WTC11 (cell line): ENCODE measurements around the gene CCL4. TPM values are rescaled to one million over a fixed set of nuclear protein-coding genes. Genes with fewer than 3 reads are reported as not detected.
"Not testable (repeated sequence)": the region's sequence is repeated elsewhere in the genome, so short reads cannot be mapped to it uniquely, and the experiment has no call there.

Experiments used
- ATAC-seq: fragments of 200-7000 bp; cut with Tn5 transposase; 2 replicates; pipeline ENCODE4 v1.10.0; 2021; ENCODE audit warnings: mild to moderate bottlenecking, moderate library complexity
- Bru-seq: library from RNA; stranded (reverse); fragments of 400-500 nt; gene quantifications from one replicate; lab custom pipeline; 2021; lab: Mats Ljungman, UMichigan
- CTCF ChIA-PET: fragments of 300-600 bp; sonication (Branson Sonifier 250); formaldehyde crosslinking; loops from one replicate; lab custom pipeline; 2021; ENCODE audit warnings: antibody characterized with exemption; lab: Charles Lee
- POLR2A ChIA-PET: fragments of 350-600 bp; sonication (Branson Sonifier 250); formaldehyde crosslinking; loops from one replicate; lab custom pipeline; 2021; ENCODE audit warnings: antibody characterized with exemption; lab: Charles Lee
- DNase-seq: peaks from one replicate; pipeline ENCODE4 v3.0.0; 2021; ENCODE audit warnings: low spot score
- H3K27ac Mint-ChIP-seq: 2 replicates; pipeline ENCODE4 v1.8.0; 2021; ENCODE audit warnings: mixed read lengths
- H3K27me3 Mint-ChIP-seq: 2 replicates; pipeline ENCODE4 v1.8.0; 2021; ENCODE audit warnings: low read depth, mild to moderate bottlenecking, moderate library complexity, mixed read lengths
- H3K36me3 Mint-ChIP-seq: 2 replicates; pipeline ENCODE4 v1.8.0; 2021; ENCODE audit warnings: mixed read lengths
- H3K4me1 Mint-ChIP-seq: 2 replicates; pipeline ENCODE4 v1.8.0; 2022; ENCODE audit warnings: mixed read lengths
- H3K4me3 Mint-ChIP-seq: 2 replicates; pipeline ENCODE4 v1.8.0; 2021; ENCODE audit warnings: mild to moderate bottlenecking, moderate library complexity, mixed read lengths
- H3K9me3 Mint-ChIP-seq: 2 replicates; pipeline ENCODE4 v1.8.0; 2021; ENCODE audit warnings: mixed read lengths
- CREB1 ChIP-seq: sonication (generic); formaldehyde crosslinking; IDR thresholded peaks from 2 replicates; pipeline ENCODE4 v1.8.0; 2023; ENCODE audit warnings: mild to moderate bottlenecking, missing genetic modification reagents
- EMX1 ChIP-seq: fragments of 250-450 bp; sonication (Bioruptor Pico); IDR thresholded peaks from 2 replicates; pipeline ENCODE4 v1.8.0; 2021; ENCODE audit warnings: mild to moderate bottlenecking
- GRHL2 ChIP-seq: fragments of 250-450 bp; sonication (Bioruptor Pico); IDR thresholded peaks from 2 replicates; pipeline ENCODE4 v1.8.0; 2022; ENCODE audit warnings: mild to moderate bottlenecking, moderate library complexity; ENCODE audit not compliant: insufficient replicate concordance, severe bottlenecking
- GTF2I ChIP-seq: fragments of 250-450 bp; sonication (Bioruptor Pico); conservative IDR thresholded peaks from 2 replicates; pipeline ENCODE4 v1.4.0; 2021; ENCODE audit warnings: mild to moderate bottlenecking
- JUN ChIP-seq: sonication (generic); formaldehyde crosslinking; IDR thresholded peaks from 2 replicates; pipeline ENCODE4 v1.8.0; 2023; ENCODE audit warnings: mild to moderate bottlenecking, missing genetic modification reagents
- MAX ChIP-seq: sonication (generic); formaldehyde crosslinking; IDR thresholded peaks from 2 replicates; pipeline ENCODE4 v1.8.0; 2022; ENCODE audit warnings: mild to moderate bottlenecking, missing genetic modification reagents
- PRRX2 ChIP-seq: fragments of 250-450 bp; sonication (Bioruptor Pico); IDR thresholded peaks from 2 replicates; pipeline ENCODE4 v1.8.0; 2021; ENCODE audit warnings: mild to moderate bottlenecking
- RELA ChIP-seq: sonication (generic); formaldehyde crosslinking; IDR thresholded peaks from 2 replicates; pipeline ENCODE4 v1.8.1; 2022; ENCODE audit warnings: missing genetic modification reagents, mild to moderate bottlenecking, borderline replicate concordance
- SP1 ChIP-seq: sonication (generic); formaldehyde crosslinking; conservative IDR thresholded peaks from 2 replicates; pipeline ENCODE4 v1.8.1; 2022; ENCODE audit warnings: missing genetic modification reagents
- TCF7 ChIP-seq: sonication (generic); formaldehyde crosslinking; IDR thresholded peaks from 2 replicates; pipeline ENCODE4 v1.8.0; 2022; ENCODE audit warnings: mild to moderate bottlenecking, low read depth, missing genetic modification reagents, moderate library complexity
- USF2 ChIP-seq: sonication (generic); formaldehyde crosslinking; IDR thresholded peaks from 2 replicates; pipeline ENCODE4 v1.8.1; 2023; ENCODE audit warnings: mild to moderate bottlenecking, missing genetic modification reagents, moderate library complexity
- ZNF121 ChIP-seq: sonication (generic); formaldehyde crosslinking; IDR thresholded peaks from 2 replicates; pipeline ENCODE4 v1.8.0; 2023; ENCODE audit warnings: missing genetic modification reagents
- long read RNA-seq, 3 experiments: library from RNA in 1 of 3; library from capped mRNA in 1 of 3; library from polyadenylated mRNA in 1 of 3; unstranded in 2 of 3; stranded (forward) in 1 of 3; transcript quantifications; one replicate each; pipeline ENCODE4 v2.0.0, GENCODE V29; 2021
- total RNA-seq: library from RNA; stranded (reverse); gene quantifications from 3 replicates; pipeline ENCODE4 v1.2.3, GENCODE V29; 2021
- TF ChIP-seq, protein P1 (sequence below): sonication (generic); formaldehyde crosslinking; IDR thresholded peaks from 2 replicates; pipeline ENCODE4 v1.8.1; 2022; ENCODE audit warnings: mild to moderate bottlenecking, moderate library complexity, missing genetic modification reagents
- TF ChIP-seq, protein P2 (sequence below): sonication (generic); formaldehyde crosslinking; IDR thresholded peaks from 2 replicates; pipeline ENCODE4 v1.8.0; 2022; ENCODE audit warnings: mild to moderate bottlenecking, missing genetic modification reagents
- TF ChIP-seq, protein P3 (sequence below): sonication (generic); formaldehyde crosslinking; IDR thresholded peaks from 2 replicates; pipeline ENCODE4 v1.8.1; 2023; ENCODE audit warnings: mild to moderate bottlenecking, moderate library complexity, missing genetic modification reagents
- TF ChIP-seq, protein P4 (sequence below): fragments of 250-450 bp; sonication (Bioruptor Pico); IDR thresholded peaks from 2 replicates; pipeline ENCODE4 v1.8.0; 2021; ENCODE audit warnings: mild to moderate bottlenecking
- TF ChIP-seq, protein P5 (sequence below): fragments of 250-450 bp; sonication (Bioruptor Pico); IDR thresholded peaks from 2 replicates; pipeline ENCODE4 v1.9.0; 2021; ENCODE audit warnings: mild to moderate bottlenecking, borderline replicate concordance
- TF ChIP-seq, protein P6 (sequence below): fragments of 250-450 bp; sonication (Bioruptor Pico); conservative IDR thresholded peaks from 2 replicates; pipeline ENCODE4 v1.9.0; 2021; ENCODE audit warnings: mild to moderate bottlenecking

Gene CCL4
- total RNA-seq, result 0.37 to 1.2 TPM (median 0.48 TPM) in 3 replicates
- not detected for Bru-seq, nascent RNA
- long read RNA-seq, experiment 1, result 0 reads
- long read RNA-seq, experiment 2, result 0 reads
- long read RNA-seq, experiment 3, result 0 reads

DNA sequence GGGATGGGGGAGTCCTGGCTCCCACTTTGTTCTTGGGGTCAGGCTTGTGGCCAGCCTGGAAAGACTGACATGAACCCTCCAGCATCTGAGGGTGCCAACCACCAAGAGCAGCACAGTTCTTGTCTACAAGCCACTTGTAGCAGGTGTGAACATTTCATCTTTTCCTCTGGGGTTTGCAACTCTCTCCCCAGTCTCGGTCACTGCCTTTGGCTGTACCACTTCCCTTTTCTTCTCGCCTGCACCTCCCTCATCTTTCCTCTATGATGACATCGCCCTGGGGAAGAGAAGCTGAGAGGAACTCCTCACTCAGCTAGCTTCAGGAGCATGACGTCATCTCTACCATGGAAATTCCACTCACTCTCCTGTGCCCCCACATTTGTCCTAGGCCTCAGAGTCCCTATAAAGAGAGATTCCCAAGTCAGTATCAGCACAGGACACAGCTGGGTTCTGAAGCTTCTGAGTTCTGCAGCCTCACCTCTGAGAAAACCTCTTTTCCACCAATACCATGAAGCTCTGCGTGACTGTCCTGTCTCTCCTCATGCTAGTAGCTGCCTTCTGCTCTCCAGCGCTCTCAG, at the start of gene CCL4:
CCL4 (plus strand) TSS at position 427 of the 575 bp plus-strand sequence; CDS start at position 506, 79 bp downstream.
- H3K4me1 Mint-ChIP-seq, ATAC-seq, DNase-seq, H3K27ac Mint-ChIP-seq, CTCF ChIA-PET, H3K36me3 Mint-ChIP-seq, H3K4me3 Mint-ChIP-seq, POLR2A ChIA-PET, H3K27me3 Mint-ChIP-seq, H3K9me3 Mint-ChIP-seq: not testable (repeated sequence)

DNA sequence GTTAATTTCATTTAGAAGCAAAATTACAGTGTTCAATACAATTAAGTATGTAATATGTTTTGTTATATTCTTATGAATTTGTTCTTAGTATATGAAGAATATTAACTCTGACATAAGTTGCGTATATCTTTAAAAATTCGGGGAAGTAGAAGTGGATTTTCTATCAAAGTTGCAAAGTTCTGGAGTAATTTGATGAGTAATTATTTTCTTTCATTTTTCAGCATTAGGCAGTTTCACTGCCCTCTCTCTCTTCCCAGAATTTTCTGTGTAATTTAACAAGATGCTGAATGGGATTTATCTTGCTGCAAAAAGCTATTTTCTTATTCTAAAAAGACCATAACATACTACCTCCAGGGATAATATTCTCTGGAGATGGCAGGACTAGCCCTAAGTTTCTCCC, 48.5 kb upstream of the CCL4 start:
- Mint-ChIP-seq H3K4me3 (no peak overlapping the region), H3K36me3 (no peaks in the 10 kb centered on the region), H3K27me3 (no peaks in the 10 kb centered on the region; the same call in none of the 2 replicates), H3K4me1 (no peaks in the 10 kb centered on the region), H3K27ac (no peak overlapping the region), H3K9me3 (peaks cover 26% of the 10 kb centered on the region)
- ATAC-seq, result no peak
- CTCF ChIA-PET, result no interaction called here
- DNase-seq, result no peak
- TF ChIP-seq GTF2I (CRISPR knock-in tag), result no peak
- TF ChIP-seq, protein P1, sequence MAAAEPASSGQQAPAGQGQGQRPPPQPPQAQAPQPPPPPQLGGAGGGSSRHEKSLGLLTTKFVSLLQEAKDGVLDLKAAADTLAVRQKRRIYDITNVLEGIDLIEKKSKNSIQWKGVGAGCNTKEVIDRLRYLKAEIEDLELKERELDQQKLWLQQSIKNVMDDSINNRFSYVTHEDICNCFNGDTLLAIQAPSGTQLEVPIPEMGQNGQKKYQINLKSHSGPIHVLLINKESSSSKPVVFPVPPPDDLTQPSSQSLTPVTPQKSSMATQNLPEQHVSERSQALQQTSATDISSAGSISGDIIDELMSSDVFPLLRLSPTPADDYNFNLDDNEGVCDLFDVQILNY (CRISPR knock-in tag), result no peak
- no peak for TF ChIP-seq EMX1 (CRISPR knock-in tag)
- TF ChIP-seq ZNF121 (CRISPR knock-in tag), result no peak
- no peak for TF ChIP-seq CREB1 (CRISPR knock-in tag)
- no peak for TF ChIP-seq RELA (CRISPR knock-in tag)
- TF ChIP-seq, protein P2, sequence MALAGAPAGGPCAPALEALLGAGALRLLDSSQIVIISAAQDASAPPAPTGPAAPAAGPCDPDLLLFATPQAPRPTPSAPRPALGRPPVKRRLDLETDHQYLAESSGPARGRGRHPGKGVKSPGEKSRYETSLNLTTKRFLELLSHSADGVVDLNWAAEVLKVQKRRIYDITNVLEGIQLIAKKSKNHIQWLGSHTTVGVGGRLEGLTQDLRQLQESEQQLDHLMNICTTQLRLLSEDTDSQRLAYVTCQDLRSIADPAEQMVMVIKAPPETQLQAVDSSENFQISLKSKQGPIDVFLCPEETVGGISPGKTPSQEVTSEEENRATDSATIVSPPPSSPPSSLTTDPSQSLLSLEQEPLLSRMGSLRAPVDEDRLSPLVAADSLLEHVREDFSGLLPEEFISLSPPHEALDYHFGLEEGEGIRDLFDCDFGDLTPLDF (CRISPR knock-in tag), result no peak
- TF ChIP-seq JUN (CRISPR knock-in tag), result no peak
- TF ChIP-seq, protein P3, sequence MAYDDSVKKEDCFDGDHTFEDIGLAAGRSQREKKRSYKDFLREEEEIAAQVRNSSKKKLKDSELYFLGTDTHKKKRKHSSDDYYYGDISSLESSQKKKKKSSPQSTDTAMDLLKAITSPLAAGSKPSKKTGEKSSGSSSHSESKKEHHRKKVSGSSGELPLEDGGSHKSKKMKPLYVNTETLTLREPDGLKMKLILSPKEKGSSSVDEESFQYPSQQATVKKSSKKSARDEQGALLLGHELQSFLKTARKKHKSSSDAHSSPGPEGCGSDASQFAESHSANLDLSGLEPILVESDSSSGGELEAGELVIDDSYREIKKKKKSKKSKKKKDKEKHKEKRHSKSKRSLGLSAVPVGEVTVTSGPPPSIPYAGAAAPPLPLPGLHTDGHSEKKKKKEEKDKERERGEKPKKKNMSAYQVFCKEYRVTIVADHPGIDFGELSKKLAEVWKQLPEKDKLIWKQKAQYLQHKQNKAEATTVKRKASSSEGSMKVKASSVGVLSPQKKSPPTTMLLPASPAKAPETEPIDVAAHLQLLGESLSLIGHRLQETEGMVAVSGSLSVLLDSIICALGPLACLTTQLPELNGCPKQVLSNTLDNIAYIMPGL, result no peak
- no peak for TF ChIP-seq TCF7 (CRISPR knock-in tag)
- TF ChIP-seq GRHL2 (CRISPR knock-in tag), result no peak
- TF ChIP-seq PRRX2 (CRISPR knock-in tag), result no peak
- TF ChIP-seq MAX, result no peak
- TF ChIP-seq, protein P4, sequence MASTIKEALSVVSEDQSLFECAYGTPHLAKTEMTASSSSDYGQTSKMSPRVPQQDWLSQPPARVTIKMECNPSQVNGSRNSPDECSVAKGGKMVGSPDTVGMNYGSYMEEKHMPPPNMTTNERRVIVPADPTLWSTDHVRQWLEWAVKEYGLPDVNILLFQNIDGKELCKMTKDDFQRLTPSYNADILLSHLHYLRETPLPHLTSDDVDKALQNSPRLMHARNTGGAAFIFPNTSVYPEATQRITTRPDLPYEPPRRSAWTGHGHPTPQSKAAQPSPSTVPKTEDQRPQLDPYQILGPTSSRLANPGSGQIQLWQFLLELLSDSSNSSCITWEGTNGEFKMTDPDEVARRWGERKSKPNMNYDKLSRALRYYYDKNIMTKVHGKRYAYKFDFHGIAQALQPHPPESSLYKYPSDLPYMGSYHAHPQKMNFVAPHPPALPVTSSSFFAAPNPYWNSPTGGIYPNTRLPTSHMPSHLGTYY, result no peak
- TF ChIP-seq, protein P5, sequence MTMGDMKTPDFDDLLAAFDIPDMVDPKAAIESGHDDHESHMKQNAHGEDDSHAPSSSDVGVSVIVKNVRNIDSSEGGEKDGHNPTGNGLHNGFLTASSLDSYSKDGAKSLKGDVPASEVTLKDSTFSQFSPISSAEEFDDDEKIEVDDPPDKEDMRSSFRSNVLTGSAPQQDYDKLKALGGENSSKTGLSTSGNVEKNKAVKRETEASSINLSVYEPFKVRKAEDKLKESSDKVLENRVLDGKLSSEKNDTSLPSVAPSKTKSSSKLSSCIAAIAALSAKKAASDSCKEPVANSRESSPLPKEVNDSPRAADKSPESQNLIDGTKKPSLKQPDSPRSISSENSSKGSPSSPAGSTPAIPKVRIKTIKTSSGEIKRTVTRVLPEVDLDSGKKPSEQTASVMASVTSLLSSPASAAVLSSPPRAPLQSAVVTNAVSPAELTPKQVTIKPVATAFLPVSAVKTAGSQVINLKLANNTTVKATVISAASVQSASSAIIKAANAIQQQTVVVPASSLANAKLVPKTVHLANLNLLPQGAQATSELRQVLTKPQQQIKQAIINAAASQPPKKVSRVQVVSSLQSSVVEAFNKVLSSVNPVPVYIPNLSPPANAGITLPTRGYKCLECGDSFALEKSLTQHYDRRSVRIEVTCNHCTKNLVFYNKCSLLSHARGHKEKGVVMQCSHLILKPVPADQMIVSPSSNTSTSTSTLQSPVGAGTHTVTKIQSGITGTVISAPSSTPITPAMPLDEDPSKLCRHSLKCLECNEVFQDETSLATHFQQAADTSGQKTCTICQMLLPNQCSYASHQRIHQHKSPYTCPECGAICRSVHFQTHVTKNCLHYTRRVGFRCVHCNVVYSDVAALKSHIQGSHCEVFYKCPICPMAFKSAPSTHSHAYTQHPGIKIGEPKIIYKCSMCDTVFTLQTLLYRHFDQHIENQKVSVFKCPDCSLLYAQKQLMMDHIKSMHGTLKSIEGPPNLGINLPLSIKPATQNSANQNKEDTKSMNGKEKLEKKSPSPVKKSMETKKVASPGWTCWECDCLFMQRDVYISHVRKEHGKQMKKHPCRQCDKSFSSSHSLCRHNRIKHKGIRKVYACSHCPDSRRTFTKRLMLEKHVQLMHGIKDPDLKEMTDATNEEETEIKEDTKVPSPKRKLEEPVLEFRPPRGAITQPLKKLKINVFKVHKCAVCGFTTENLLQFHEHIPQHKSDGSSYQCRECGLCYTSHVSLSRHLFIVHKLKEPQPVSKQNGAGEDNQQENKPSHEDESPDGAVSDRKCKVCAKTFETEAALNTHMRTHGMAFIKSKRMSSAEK (CRISPR knock-in tag), result no peak
- TF ChIP-seq, protein P6, sequence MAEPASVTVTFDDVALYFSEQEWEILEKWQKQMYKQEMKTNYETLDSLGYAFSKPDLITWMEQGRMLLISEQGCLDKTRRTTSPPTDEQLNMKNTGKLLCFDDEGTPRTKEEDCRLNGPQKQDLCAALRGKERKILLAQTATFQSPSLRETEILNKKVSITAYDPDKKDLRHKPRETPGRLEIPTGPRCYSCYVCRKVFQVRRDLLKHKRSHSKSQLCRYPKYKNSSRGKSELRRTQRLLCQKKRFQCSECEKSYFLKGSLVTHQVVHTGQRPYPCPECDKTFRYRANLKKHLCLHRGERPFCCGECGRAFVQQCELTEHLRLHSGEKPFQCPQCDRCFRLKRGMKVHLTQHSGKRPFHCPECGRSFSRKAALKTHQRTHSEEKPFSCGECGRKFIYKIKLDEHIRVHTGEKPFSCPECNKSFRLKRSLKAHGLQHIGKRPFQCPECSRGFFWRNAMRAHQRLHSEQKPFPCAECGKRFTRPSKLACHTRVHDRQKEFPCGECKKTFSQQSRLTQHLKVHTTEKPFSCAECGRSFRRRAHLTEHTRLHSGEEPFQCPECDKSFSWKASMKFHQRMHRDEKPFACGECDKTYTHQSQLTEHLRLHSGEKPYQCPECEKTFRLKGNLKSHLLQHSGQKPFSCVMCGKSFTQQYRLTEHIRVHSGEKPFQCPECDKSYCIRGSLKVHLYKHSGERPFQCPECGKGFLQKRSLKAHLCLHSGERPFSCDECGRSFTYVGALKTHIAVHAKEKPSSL (CRISPR knock-in tag), result no peak
- TF ChIP-seq USF2 (CRISPR knock-in tag), result no peak
- no peak for TF ChIP-seq SP1
- POLR2A ChIA-PET, result no interaction called here
